ENCODE results near the gene R3HDM1. TPM values are rescaled to one million over a fixed set of nuclear protein-coding genes. Genes with fewer than 3 reads are reported as not detected.
"Not testable (repeated sequence)": the region's sequence is repeated elsewhere in the genome, so short reads cannot be mapped to it uniquely, and the experiment has no call there.

The R3HDM1 gene
- total RNA-seq, 1 donor from 2014 or later = 17.8 TPM

DNA sequence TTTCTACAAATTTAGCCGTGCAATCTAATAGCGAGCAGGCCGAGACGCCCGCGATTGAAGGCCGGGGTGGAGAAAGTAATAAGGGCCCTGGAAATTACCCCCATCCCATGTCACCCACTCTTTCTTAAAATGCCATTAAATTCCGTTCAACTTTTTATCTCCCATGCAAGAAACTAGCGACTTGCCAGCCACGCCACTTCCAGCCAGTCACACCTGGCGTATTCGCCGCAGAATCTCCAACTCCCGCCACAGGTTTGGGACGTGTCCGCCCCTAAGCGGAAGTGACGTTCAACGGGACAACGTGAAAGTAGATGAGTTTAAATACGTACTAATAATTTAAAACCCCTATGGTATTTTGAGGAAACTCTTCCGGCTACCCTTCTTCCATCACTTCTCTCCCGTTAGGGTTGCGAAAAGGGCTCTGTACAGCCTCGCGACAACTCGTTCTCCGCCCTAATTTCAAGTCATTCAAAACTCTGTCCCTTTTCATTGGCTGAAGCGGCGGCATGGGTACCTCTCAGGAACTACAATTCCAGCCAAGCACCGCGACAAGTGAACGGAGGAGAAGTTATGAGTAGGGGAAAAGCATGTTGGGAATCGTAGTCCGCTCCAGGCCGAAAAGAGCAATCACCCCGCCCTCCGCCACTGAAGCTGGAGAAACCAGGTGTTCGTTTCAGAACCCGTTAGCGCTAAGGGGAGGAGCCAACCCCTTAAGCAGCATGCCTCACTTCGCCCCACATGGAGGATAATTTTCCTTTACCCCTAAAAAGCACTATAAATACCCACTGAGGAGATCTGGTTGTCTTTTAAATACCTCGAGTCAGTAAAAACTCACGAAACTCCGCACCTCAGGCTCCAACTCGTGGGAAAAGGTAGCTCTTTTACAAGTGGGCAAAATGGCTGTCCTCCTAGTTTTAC, 712 bp upstream of the R3HDM1 start, which contains the start of gene ZRANB3:
TSS of gene ZRANB3 (minus strand) at position 906 of the 918 bp plus-strand sequence.
- Histone ChIP-seq H3K4me1 (peaks cover 34% of the 10 kb centered on the region), H3K9me3 (replicated peaks) (no peaks in the 10 kb centered on the region), H3K27me3 (ENCODE audit: low read depth) (no peaks in the 10 kb centered on the region), H3K4me3 (peak within 1 kb of the TSS; percentile 96), H3K36me3 (no peaks in the 10 kb centered on the region), H3K27ac (replicated peaks) (peak within 1 kb of the TSS; percentile 97)
- peak; percentile 92 for DNase-seq
- intact Hi-C loops (cut with micrococcal nuclease) = no loop called here
- TF ChIP-seq, protein P1, sequence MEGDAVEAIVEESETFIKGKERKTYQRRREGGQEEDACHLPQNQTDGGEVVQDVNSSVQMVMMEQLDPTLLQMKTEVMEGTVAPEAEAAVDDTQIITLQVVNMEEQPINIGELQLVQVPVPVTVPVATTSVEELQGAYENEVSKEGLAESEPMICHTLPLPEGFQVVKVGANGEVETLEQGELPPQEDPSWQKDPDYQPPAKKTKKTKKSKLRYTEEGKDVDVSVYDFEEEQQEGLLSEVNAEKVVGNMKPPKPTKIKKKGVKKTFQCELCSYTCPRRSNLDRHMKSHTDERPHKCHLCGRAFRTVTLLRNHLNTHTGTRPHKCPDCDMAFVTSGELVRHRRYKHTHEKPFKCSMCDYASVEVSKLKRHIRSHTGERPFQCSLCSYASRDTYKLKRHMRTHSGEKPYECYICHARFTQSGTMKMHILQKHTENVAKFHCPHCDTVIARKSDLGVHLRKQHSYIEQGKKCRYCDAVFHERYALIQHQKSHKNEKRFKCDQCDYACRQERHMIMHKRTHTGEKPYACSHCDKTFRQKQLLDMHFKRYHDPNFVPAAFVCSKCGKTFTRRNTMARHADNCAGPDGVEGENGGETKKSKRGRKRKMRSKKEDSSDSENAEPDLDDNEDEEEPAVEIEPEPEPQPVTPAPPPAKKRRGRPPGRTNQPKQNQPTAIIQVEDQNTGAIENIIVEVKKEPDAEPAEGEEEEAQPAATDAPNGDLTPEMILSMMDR (IDR thresholded peaks at IDR 0.05; ENCODE audit: borderline replicate concordance) = no peak

DNA sequence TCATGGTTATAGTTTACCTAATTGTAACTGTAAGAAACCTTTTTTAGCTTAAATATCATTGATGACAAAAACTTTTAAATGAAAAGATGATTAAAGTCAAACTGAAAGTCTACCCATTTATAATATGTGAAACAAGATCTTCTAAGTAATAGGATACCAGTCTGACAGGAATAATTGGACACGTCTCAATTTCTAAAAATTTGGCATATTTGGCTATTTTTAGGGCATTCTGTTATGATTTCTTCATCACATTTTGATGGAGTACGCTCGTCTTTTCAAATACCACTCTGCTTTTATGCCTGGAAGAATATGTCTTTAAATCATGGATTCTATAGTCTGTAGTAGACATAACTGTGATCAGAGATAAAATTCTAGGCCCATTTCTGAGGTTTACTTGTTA, 1.3 kb downstream of the R3HDM1 start:
- Histone ChIP-seq H3K27ac (replicated peaks) (no peak overlapping the region), H3K4me3 (peak overlapping the region; percentile 96), H3K4me1 (peaks cover 34% of the 10 kb centered on the region), H3K27me3 (ENCODE audit: low read depth) (no peaks in the 10 kb centered on the region), H3K9me3 (replicated peaks) (no peaks in the 10 kb centered on the region), H3K36me3 (no peaks in the 10 kb centered on the region)
- DNase-seq = no peak
- intact Hi-C loops (cut with micrococcal nuclease) = no loop called here
- TF ChIP-seq, protein P1 (IDR thresholded peaks at IDR 0.05; ENCODE audit: borderline replicate concordance) = no peak

DNA sequence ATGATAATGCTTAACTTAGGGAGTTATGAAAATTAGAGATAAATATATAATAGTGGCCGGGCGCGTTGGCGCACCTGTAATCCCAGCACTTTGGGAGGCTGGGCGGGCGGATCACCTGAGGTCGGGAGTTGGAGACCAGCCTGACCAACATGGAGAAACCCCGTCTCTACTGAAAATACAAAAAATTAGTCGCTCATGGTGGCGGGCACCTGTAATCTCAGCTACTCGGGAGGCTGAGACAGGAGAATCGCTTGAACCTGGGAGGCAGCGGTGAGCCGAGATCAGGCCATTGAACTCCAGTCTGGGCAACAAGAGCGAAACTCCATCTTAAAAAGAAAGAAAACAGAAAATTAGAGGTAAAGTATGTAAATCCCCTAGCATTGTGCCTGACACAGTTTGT, 2.3 kb downstream of the R3HDM1 start:
- H3K36me3 ChIP-seq; intact Hi-C loops (cut with micrococcal nuclease); DNase-seq; H3K27me3 ChIP-seq (ENCODE audit: low read depth); H3K27ac ChIP-seq (replicated peaks); H3K9me3 ChIP-seq (replicated peaks); H3K4me3 ChIP-seq: not testable (repeated sequence)
- peaks cover 34% of the 10 kb centered on the region for H3K4me1 ChIP-seq

DNA sequence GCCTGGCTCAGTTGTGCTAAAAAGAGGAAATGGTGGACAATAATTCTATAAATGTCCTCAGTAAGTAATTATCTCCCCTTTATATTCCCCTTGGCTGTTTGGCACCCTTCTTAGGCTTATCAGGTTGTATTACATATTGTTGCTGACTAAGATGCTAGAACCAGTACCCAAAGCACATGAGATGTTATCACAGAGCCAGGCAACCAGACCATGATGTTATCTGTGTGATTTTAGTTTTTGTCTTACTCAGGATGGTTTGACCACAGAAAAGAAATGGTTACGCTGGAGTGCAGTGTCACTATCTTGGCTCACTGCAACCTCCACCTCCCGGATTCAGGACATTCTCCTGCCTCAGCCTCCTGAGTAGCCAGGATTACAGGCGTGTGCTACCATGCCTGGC, 15.2 kb downstream of the R3HDM1 start:
- no peaks in the 10 kb centered on the region for H3K36me3 ChIP-seq
- TF ChIP-seq, protein P1 (IDR thresholded peaks at IDR 0.05; ENCODE audit: borderline replicate concordance) = no peak
- no peaks in the 10 kb centered on the region for H3K4me1 ChIP-seq
- DNase-seq = no peak
- no peak overlapping the region for H3K4me3 ChIP-seq
- intact Hi-C loops (cut with micrococcal nuclease) = no loop called here
- H3K9me3 ChIP-seq (replicated peaks) = no peaks in the 10 kb centered on the region
- H3K27ac ChIP-seq (replicated peaks) = no peak overlapping the region
- H3K27me3 ChIP-seq (ENCODE audit: low read depth) = no peaks in the 10 kb centered on the region

DNA sequence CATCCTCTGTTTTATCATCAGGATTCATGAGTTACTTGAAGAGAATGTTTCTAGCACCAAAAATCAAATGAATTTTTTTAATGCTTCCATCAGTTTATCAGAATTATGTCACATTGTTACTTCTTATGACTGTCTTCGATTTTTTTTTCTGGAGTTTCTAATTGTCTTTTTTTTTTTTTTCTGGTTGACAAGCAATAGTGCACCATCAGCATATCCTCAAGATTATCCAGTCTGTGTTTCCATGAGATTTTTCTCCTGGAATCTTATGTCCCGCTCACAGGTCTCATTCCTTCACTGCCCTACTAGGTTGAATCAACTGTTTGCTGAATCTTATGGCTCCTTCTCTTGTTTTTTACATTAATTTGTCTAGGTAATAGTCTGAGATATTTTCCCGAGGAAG, 16.0 kb downstream of the R3HDM1 start:
- intact Hi-C loops (cut with micrococcal nuclease) = no loop called here
- Histone ChIP-seq H3K27ac (replicated peaks) (no peak overlapping the region), H3K4me3 (no peak overlapping the region), H3K27me3 (ENCODE audit: low read depth) (no peaks in the 10 kb centered on the region), H3K36me3 (no peaks in the 10 kb centered on the region), H3K4me1 (no peaks in the 10 kb centered on the region), H3K9me3 (replicated peaks) (no peaks in the 10 kb centered on the region)
- no peak for DNase-seq
- TF ChIP-seq, protein P1 (IDR thresholded peaks at IDR 0.05; ENCODE audit: borderline replicate concordance) = no peak

DNA sequence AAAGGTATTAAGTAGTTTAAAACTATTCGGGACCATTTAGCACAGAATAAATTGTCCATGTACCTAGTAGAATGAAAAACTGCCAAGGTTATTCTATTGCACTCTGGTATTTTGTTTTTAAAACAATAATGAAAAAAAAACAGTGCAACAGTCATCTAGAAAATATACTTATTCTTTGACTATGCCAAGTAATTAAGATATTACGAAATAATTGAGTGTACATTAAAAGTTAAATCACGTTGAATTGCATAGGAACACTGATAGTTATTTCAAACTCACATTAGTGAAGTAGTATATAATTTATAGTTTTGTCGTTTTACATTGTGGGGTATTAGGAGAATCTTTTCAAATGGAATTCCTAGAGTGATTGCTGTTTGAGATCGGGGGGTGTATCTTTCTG, 20.1 kb downstream of the R3HDM1 start:
- Histone ChIP-seq H3K9me3 (replicated peaks) (no peaks in the 10 kb centered on the region), H3K4me1 (no peaks in the 10 kb centered on the region), H3K27me3 (ENCODE audit: low read depth) (no peaks in the 10 kb centered on the region), H3K4me3 (no peak overlapping the region), H3K36me3 (no peaks in the 10 kb centered on the region), H3K27ac (replicated peaks) (no peak overlapping the region)
- no peak for DNase-seq
- TF ChIP-seq, protein P1 (IDR thresholded peaks at IDR 0.05; ENCODE audit: borderline replicate concordance) = no peak
- intact Hi-C loops (cut with micrococcal nuclease) = no loop called here

All from left ventricle myocardium inferior (tissue), 1 donor.